ENCODE measurements around the gene APEH.

- no peak for TF ChIP-seq FOXK2 (IDR thresholded peaks at IDR 0.05)
- TF ChIP-seq SUZ12 (IDR thresholded peaks at IDR 0.05) = no peak
- no peak for TF ChIP-seq SP1 (IDR thresholded peaks at IDR 0.05)
- TF ChIP-seq BHLHE40 (IDR thresholded peaks at IDR 0.05; ENCODE audit: borderline replicate concordance) = no peak
- TF ChIP-seq FOXA1 (IDR thresholded peaks at IDR 0.05) = no peak
- no peak for TF ChIP-seq TARDBP (IDR thresholded peaks at IDR 0.05)
- TF ChIP-seq ARNT (IDR thresholded peaks at IDR 0.05) = no peak
- TF ChIP-seq FOXM1 (IDR thresholded peaks at IDR 0.05; ENCODE audit: borderline replicate concordance) = no peak
- TF ChIP-seq NFRKB (IDR thresholded peaks at IDR 0.05) = no peak
- TF ChIP-seq CTBP1 (IDR thresholded peaks at IDR 0.05; ENCODE audit: borderline replicate concordance) = no peak
- TF ChIP-seq ELF4 (IDR thresholded peaks at IDR 0.05) = no peak
Observed at GRCh38 chr3:49712166-49712565, 38.0 kb downstream of the APEH start.
